ENCODE results near the gene ADO.

The ADO gene

DNA sequence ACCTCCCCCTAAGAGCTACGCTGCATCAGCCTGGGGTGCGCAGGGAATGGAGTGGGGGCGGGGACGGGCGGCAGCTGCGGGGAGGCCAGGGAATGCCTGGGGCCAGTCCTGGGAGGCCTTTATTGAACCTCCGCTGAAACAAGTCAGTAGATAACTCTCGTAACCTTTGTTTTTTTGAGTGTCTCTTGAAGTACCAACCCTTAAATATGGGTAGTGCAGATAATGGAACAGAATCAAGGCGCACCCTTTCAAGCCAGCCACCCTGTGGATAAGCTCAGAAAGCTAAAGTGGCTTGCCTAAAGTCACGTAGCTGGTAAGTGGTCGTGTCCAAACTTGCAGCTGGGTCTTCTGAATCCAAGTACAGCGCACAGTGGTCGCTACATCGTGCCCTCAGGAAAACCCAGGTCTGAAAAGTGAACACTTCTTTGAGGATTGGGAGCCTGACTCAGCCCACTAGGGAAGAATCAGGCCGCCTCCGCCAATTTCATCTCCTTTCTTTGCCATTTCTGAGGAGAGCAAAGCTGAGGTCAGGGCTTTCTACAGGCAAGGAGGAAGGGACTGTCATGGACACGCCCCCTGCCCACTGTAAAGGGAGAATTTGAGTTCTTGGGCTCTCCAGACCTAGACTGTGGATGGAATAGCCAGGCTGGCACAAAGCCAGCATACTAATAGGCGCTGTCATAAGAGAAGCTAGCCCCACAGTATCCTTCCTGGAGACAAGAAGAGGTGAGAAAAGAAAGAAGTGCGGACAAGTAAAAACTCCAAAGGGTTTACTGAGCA lies 14.8 kb downstream of the ADO start:
- DNase-seq: no peak

GRCh38 chr10:62820586-62820985 lies 16.1 kb downstream of the ADO start:
- no peak for DNase-seq

DNA sequence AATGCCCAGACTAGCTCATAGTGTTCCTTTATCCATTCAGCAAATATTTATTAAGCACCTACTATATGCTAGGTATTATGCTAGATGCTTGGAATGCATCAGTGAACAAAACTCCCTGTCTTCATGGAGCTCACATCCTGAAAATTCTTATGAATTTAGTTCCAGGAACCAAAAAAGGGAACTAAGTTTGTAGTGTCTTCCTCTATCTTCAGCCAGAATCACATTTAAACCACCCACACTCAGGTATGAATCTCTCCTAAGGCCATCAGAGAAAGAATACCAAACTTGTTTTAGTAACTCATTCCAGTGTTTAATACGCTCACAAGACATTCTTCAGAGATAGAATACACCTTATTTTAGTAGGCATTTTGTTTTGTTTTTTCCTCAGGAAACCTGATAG lies 21.8 kb downstream of the ADO start:
- DNase-seq: no peak

DNA sequence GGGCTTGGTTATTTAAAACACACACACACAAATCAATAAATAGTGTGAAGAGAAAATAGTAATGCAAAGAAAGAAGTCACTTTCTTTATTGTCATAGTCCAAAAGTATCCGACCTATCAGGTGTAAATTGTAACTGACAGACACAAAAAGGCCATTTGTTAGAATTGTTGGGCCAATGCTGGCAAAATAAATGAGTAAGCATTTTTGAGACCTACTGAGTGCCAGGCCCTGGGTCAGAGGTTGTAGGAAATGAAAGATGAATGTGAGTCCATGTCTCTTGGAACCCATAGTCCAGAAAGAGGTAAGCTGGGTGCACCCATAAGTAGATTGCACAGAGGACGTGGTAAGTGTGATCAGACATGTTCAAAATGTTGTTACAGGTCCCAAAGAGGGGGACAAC lies 25.1 kb downstream of the ADO start:
- no peak for DNase-seq

DNA sequence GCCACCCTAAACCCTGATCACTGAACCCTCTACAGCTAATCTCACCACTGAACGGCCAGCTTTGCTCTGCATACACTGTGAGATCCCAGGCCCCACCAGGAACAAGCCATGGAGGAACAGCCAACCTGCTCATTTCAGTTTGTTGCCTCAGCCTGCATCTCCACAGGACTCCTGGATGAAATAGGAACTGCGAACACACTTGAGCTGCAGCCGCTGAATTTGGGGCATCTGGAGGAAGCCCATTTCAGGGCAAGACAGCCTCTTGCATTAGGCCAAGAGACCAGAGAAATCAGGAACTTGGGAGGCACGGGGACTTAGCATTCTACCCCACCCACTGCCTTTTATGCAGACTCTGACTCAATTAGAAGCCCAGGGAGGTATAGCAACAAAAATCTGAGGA lies 26.2 kb downstream of the ADO start:
- DNase-seq: no peak

DNA sequence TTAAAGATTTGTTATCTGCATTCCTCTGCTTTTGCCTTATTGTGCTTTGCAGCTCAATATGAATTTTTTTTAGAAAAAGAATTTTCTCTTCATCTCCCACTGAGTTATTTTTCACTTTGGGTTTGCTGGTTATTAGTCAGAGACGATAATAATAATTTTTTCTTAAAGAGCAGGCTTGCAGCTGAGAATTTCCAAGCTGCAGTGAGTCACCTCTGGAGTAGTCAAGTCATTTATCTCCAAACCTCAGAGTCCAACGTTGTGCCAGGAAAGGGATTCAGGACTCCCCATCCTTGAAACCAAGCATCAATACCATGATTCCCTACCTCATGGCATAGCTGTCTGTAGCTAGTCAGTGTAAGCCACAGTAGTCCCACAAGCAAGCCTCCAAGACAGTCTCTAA lies 26.8 kb downstream of the ADO start:
- DNase-seq: no peak

- DNase-seq: no peak
Observed at GRCh38 chr10:62839590-62839989, 35.1 kb downstream of the ADO start.

DNA sequence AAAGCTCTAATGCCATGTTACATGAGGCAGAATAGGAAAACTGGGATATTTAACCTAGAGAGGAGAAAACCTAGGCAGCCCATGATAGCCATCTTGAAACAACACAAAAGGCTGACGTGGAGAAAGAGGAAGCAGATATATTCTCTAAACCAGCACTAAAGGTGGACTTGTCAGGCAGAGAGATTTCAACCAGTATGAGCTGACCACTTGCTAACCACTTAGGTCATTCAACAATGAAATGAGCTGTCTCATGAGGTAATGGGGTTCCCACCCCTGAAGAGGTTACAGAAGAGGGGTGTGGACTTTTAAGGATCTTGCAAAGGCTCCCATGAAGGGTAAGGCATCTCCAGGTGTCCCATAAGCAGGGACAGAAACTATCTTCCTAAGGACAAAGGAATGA lies 38.5 kb downstream of the ADO start:
- DNase-seq: no peak

- no peak for DNase-seq
Observed at GRCh38 chr10:62843600-62843999, 39.1 kb downstream of the ADO start.

- DNase-seq: no peak
Observed at GRCh38 chr10:62844280-62845011, 39.9 kb downstream of the ADO start.

DNA sequence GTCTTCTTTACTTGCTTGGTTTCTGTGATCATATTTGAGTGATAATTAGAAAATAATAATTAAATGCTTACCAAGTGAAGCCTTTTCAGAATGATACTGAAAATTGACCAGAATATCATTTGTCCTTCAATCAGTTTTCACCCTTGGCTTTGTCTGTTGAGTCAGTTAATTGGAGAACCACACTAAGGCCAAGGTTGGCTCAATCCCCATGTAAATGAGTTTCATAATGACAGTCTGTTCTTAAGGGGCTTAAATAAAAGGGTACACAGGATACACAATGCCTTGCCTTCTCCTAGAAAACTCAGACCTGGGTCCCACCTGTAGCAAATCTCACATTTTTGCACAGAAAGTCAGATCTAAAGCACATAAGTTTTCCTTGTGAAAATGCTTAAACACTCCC lies 42.9 kb downstream of the ADO start:
- DNase-seq: no peak

DNA sequence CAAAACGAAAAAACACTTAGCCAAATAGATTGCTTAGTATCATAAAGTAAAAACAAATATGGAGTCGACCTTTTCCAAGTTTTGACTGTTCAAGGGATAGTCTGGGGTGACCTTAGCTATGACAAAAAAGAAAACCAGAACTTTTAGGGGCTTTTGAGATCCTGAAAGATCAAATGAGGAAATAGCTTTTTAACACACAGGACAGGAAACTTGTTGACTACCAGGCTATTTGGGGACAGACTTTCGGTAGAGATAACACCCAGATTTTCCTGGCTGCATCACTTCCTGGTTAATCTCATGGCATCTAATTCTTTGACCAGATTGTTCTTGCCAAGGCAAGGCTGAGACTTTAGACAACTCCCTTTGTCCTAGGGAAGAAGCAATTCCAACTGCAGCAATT lies 46.1 kb downstream of the ADO start:
- no peak for DNase-seq

DNA sequence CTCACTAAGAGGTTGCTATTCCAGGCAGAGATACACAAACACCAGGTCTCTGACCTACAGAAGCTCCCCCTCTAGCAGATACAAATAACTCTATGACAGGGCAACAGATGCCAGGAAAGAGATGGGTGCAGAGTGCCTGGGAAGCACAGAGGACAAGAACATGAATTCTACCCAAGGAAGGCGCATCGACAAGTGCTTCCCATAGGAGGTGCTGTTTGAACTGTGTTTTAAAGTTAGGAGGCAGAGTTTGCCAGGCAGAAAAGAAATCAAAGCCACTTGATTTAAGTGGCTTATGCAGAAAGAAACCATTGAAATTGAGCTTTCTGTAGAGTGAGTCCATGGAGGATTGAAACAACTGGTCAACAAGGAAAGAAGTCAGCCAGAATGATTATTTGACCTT lies 46.9 kb downstream of the ADO start:
- no peak for DNase-seq

DNA sequence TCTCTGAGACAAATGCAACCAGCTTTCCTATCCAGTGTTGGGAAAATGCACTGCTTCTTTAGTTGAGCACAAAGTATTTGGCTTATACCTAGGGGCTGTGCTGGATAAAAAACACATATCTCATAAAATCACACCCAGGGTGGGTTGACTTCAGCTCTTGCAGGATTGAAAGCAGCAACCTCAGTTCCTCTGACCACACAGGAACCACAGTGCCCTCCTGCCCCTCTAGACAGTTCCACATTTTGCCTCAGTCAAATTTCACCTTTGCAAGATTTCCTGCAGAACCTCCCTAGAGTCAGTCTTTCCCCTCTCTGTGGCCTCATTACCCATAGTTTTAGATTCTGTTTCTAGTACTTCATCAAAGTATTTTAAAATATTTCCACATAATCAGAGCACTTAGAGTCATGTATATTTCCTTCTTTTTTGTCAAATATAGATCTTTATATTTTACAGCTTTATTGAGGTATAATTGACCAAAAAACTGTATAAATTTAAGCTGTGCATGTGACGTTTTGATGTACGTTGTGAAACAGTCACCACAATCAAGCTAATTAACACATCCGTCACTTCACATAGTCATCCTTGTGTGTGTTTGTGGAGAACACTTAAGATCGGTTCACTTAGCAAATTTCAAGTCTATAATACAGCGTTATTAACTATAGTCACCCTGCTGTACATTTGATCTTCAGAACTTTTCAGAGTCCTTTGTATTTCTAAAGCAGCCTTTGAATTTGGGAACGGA lies 48.6 kb downstream of the ADO start:
- no peak for DNase-seq

- no peak for DNase-seq
Observed at GRCh38 chr10:62853710-62854109, 49.2 kb downstream of the ADO start.

DNA sequence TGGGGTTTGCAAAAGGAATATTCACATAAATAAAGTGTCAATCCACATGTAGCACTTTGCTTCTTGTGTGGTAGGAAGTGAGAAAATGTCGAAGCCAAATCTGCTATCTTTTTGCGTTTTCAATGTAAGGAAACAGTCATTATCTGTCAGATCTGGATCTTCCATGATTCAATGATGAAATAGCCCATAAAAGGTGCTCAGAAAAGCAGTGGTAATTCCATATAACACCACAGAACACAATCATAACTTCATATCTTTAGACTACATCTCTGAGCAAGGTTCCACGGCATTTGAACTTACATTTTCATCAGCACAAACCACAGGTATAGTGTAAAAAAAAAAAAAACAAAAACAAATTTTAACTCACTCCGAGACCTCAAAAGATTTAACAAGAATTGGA lies 51.5 kb downstream of the ADO start:
- DNase-seq: no peak

Data from activated CD4-positive, CD25-positive, alpha-beta regulatory T cell treated with anti-CD3 and anti-CD28 coated beads, Interleukin-2, amount 50 U/mL, for 72 hours (primary cell).